Measurements from ENCODE around the gene PCDHA5.
A peak's percentile ranks its signal among the peaks of the same experiment; 100 is the strongest.
"Not testable (repeated sequence)": the region's sequence is repeated elsewhere in the genome, so short reads cannot be mapped to it uniquely, and the experiment has no call there.

Gene PCDHA5
- 0 reads per million in 2 donors for total RNA-seq

DNA sequence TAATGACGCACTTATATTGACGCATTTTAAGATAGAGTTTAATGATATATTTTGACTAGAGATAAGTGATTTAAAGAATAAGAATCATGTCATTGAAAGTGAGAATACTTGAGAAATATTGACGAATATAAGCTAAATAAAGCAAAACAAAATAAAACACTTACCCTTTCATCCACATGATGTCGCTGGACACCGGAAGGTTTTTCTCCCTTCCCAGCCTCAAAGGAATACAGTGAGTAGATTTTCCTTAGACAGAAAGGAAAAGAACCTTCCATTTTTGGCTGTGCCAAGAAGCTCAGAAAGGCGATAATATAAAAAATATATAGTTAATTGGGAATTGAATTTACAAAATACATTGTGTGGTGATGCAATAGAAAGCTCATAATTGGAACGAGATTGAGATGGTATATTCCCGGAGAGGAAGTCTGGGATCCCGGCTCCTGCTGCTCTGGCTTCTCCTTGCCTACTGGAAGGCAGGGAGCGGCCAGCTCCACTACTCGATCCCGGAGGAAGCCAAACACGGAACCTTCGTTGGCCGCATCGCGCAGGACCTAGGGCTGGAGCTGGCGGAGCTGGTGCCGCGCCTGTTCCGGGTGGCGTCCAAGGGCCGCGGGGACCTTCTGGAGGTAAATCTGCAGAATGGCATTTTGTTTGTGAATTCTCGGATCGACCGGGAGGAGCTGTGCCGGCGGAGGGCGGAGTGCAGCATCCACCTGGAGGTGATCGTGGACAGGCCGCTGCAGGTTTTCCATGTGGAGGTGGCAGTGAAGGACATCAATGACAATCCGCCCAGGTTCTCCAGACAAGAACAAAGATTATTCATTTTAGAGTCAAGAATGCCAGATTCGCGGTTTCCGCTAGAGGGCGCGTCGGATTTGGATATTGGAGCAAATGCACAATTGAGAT lies at the start of gene PCDHA5:
Gene PCDHA5, plus strand, starts transcription at position 239 of the 906 bp plus-strand sequence.
- DNase-seq: peak in 1 of 5 experiments; percentile 8

DNA sequence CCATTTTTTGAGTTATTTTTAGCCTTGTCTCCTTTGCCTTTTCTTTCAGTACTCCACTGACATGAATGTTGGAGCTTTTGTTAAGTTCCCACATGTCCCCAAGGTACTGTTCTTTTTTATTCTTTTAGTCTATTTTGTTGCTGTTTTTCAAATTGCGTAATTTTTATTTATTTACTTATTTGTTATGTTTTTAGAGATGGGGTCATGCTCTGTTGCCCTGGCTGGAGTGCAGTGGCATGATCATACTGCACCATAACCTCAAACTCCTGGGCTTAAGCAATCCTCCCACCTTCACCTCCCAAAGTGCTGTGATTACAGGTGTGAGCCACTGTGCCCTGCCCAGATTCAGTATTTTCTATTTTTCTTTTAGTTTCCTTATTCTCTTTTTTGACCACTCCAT lies 40.9 kb upstream of the PCDHA5 start:
- no peak for DNase-seq

DNA sequence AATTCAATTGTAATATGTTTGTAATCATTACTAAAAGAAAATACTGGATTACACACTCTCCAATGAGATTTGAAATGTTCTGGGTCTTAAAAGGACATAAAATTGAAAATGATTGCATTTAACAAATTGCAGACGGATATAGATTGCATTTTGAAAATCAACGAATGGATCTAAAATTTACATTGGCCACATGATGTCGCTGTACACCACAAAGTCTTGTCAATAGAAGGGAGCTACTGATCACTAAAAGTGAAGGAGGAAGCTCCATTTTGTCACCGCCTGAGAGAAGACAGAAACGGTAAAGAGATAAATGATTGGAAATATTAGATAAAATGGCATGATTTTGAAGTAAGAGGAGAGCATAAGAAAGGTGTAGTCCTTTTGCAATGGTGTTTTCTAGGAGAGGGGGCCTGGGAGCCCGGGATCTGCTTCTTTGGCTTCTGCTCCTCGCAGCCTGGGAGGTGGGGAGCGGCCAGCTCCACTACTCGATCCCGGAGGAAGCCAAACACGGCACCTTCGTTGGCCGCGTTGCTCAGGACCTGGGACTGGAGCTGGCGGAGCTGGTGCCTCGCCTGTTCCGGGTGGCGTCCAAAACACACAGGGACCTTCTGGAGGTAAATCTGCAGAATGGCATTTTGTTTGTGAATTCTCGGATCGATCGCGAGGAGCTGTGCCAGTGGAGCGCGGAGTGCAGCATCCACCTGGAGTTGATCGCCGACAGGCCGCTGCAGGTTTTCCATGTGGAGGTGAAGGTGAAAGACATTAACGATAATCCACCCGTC lies 35.3 kb upstream of the PCDHA5 start, which contains the start of gene PCDHA1:
Gene PCDHA1, plus strand, starts transcription at position 236 of the 782 bp plus-strand sequence.
- DNase-seq: peak in 1 of 5 experiments; percentile 8

- DNase-seq: not testable (repeated sequence)
Observed at GRCh38 chr5:140787422-140787821, 34.0 kb upstream of the PCDHA5 start.

- DNase-seq: not testable (repeated sequence)
Observed at GRCh38 chr5:140787849-140788504, 33.4 kb upstream of the PCDHA5 start.

- DNase-seq: no peak
Observed at GRCh38 chr5:140791089-140791488, 30.3 kb upstream of the PCDHA5 start.

- no peak for DNase-seq
Observed at GRCh38 chr5:140794595-140795258, 26.7 kb upstream of the PCDHA5 start, which contains the start of gene PCDHA2. Gene PCDHA2, plus strand, starts transcription at chr5:140794852.

DNA sequence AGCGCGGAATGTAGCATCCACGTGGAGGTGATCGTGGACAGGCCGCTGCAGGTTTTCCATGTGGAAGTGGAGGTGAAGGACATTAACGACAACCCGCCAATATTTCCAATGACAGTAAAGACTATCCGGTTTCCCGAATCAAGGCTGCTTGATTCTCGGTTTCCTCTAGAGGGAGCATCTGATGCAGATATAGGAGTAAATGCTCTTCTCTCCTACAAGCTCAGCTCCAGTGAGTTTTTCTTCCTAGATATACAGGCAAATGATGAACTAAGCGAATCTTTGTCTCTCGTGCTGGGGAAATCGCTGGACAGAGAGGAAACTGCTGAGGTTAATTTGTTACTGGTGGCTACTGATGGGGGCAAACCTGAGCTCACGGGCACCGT lies 26.2 kb upstream of the PCDHA5 start:
- DNase-seq: no peak

DNA sequence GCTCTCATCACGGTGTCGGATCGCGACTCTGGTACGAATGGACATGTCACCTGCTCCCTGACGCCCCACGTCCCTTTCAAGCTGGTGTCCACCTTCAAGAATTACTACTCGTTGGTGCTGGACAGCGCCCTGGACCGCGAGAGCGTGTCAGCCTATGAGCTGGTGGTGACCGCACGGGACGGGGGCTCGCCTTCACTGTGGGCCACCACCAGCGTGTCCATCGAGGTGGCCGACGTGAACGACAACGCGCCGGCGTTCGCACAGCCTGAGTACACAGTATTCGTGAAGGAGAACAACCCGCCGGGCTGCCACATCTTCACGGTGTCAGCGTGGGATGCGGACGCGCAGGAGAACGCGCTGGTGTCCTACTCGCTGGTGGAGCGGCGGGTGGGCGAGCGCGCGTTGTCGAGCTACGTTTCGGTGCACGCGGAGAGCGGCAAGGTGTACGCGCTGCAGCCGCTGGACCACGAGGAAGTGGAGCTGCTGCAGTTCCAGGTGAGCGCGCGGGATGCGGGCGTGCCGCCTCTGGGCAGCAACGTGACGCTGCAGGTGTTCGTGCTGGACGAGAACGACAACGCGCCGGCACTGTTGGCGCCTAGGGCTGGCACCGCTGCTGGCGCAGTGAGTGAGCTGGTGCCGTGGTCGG lies 25.2 kb upstream of the PCDHA5 start:
- DNase-seq: not testable (repeated sequence)

DNA sequence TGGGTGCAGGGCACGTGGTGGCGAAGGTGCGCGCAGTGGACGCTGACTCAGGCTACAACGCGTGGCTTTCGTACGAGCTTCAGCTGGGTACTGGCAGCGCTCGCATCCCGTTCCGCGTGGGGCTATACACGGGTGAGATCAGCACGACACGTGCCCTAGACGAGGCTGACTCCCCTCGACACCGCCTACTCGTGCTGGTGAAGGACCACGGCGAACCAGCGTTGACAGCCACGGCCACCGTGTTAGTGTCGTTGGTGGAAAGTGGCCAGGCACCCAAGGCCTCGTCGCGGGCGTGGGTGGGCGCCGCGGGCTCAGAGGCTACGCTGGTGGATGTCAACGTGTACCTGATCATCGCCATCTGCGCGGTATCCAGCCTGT lies 24.7 kb upstream of the PCDHA5 start:
- no peak for DNase-seq

GRCh38 chr5:140800816-140801493 lies 20.5 kb upstream of the PCDHA5 start, which contains the start of gene PCDHA3:
Gene PCDHA3, plus strand, starts transcription at chr5:140801057.
- DNase-seq: no peak

DNA sequence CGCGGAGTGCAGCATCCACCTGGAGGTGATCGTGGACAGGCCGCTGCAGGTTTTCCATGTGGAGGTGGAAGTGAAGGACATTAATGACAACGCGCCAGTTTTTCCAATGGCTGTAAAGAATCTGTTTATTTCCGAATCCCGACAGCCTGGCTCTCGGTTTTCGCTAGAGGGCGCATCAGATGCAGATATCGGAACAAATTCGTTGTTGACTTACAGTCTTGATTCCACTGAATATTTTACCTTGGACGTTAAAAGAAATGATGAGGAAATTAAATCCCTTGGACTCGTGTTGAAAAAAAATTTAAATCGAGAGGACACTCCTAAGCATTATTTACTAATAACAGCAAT lies 19.9 kb upstream of the PCDHA5 start:
- no peak for DNase-seq

GRCh38 chr5:140802381-140802780 lies 19.0 kb upstream of the PCDHA5 start:
- not testable (repeated sequence) for DNase-seq

GRCh38 chr5:140802781-140803271 lies 18.6 kb upstream of the PCDHA5 start:
- DNase-seq: no peak

DNA sequence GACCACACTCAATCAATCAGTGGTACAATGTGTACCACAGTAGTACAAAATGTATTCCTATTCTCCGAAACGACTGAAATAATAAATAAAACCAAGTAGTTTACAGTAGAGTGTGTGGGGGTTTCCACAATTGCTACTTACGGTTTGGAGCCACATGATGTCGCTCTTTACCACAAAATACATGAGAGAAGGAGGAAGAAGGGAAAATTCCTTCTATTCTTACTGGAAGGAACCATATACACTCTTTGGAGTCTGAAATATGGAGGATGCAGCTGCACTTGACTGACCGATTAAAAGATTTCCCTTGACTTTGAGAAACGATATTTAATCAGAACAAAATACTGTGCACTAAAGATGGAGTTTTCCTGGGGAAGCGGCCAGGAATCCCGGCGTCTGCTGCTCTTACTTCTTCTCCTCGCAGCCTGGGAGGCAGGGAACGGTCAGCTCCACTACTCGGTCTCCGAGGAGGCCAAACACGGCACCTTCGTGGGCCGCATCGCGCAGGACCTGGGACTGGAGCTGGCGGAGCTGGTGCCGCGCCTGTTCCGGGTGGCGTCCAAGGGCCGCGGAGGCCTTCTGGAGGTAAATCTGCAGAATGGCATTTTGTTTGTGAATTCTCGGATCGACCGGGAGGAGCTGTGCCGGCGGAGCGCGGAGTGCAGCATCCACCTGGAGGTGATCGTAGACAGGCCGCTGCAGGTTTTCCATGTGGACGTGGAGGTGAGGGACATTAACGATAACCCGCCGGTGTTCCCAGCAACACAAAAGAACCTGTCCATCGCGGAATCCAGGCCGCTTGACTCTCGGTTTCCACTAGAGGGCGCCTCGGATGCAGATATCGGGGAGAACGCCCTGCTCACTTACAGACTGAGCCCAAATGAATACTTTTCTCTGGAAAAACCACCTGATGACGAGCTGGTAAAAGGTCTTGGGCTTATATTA lies 14.3 kb upstream of the PCDHA5 start, which contains the start of gene PCDHA4:
Gene PCDHA4, plus strand, starts transcription at position 235 of the 942 bp plus-strand sequence.
- DNase-seq: no peak

GRCh38 chr5:140808241-140808888 lies 13.0 kb upstream of the PCDHA5 start:
- not testable (repeated sequence) for DNase-seq

GRCh38 chr5:140808889-140809291 lies 12.5 kb upstream of the PCDHA5 start:
- DNase-seq: no peak

GRCh38 chr5:140822281-140822629 lies 842 bp downstream of the PCDHA5 start:
- no peak for DNase-seq

GRCh38 chr5:140822969-140823368 lies 1.6 kb downstream of the PCDHA5 start:
- not testable (repeated sequence) for DNase-seq
